CD14-positive monocyte (primary cell): ENCODE measurements around the gene SPDL1. TPM values are rescaled to one million over a fixed set of nuclear protein-coding genes. Genes with fewer than 3 reads are reported as not detected.
"Not testable (repeated sequence)": the region's sequence is repeated elsewhere in the genome, so short reads cannot be mapped to it uniquely, and the experiment has no call there.

Experiments used
- DNase-seq, 3 donors: peaks; one replicate each; pipeline ENCODE4 v3.0.0-alpha.2; 2011 to 2022
- H2AFZ ChIP-seq: 2 replicates; pipeline ENCODE4 v1.6.0; 2012; ENCODE audit warnings: mild to moderate bottlenecking, low read depth, low read length, inconsistent platforms; ENCODE audit not compliant: insufficient read depth, poor library complexity, severe bottlenecking
- H3K27ac ChIP-seq, 2 donors: 1 replicate in 1 of 2; 2 replicates in 1 of 2; pipeline ENCODE4 v1.5.1; 2012 to 2013; ENCODE audit warnings: low read length in 2 of 2, control low read depth in 1 of 2, inconsistent platforms in 1 of 2, low read depth in 1 of 2, mild to moderate bottlenecking in 1 of 2
- H3K27me3 ChIP-seq, 2 donors: one replicate each; pipeline versions ENCODE4 v1.6.0 to v1.6.1; 2011 to 2013; ENCODE audit warnings: low read length in 2 of 2; ENCODE audit not compliant: control insufficient read depth in 2 of 2, insufficient read depth in 2 of 2
- H3K36me3 ChIP-seq, 2 donors: replicated peaks in 1 of 2; 1 replicate in 1 of 2; 2 replicates in 1 of 2; pipeline versions ENCODE4 v1.5.1 to v1.6.1; 2012 to 2013; ENCODE audit warnings: low read length in 2 of 2, control low read depth in 1 of 2, inconsistent platforms in 1 of 2, mild to moderate bottlenecking in 1 of 2; ENCODE audit not compliant: insufficient read depth in 2 of 2, control insufficient read depth in 1 of 2
- H3K4me1 ChIP-seq, 2 donors: 1 replicate in 1 of 2; 2 replicates in 1 of 2; pipeline versions ENCODE4 v1.5.1 to v1.6.1; 2012 to 2013; ENCODE audit warnings: low read length in 2 of 2, control low read depth in 1 of 2, inconsistent platforms in 1 of 2, mild to moderate bottlenecking in 1 of 2, moderate library complexity in 1 of 2; ENCODE audit not compliant: insufficient read depth in 2 of 2, control insufficient read depth in 1 of 2
- H3K4me2 ChIP-seq: replicated peaks from 2 replicates; pipeline ENCODE3; 2012; ENCODE audit warnings: low read length, moderate library complexity, mild to moderate bottlenecking; ENCODE audit not compliant: poor library complexity, severe bottlenecking; ENCODE audit errors: extremely low read depth
- H3K4me3 ChIP-seq, 3 experiments: fragments of 200-600 bp in 1 of 3; sonication (generic) in 1 of 3; replicated peaks in 1 of 3; 1 replicate in 2 of 3; 2 replicates in 1 of 3; pipeline ENCODE4 v1.5.1; 2011 to 2013; ENCODE audit warnings: low read length in 3 of 3, mild to moderate bottlenecking in 3 of 3, control low read depth in 2 of 3, low read depth in 2 of 3, inconsistent platforms in 1 of 3, moderate library complexity in 1 of 3
- H3K79me2 ChIP-seq: 2 replicates; pipeline ENCODE4 v1.6.0; 2012; ENCODE audit warnings: mild to moderate bottlenecking, control low read depth, inconsistent platforms, low read length, moderate library complexity; ENCODE audit not compliant: insufficient read depth
- H3K9ac ChIP-seq: 2 replicates; pipeline ENCODE4 v1.6.0; 2017; ENCODE audit warnings: low read length, mild to moderate bottlenecking; ENCODE audit not compliant: insufficient read depth, poor library complexity, severe bottlenecking
- H3K9me3 ChIP-seq, 2 donors: replicated peaks in 1 of 2; 1 replicate in 1 of 2; 2 replicates in 1 of 2; pipeline versions ENCODE4 v1.5.1 to v1.6.1; 2012 to 2013; ENCODE audit warnings: low read length in 2 of 2, control low read depth in 1 of 2; ENCODE audit not compliant: control insufficient read depth in 1 of 2, insufficient read depth in 1 of 2
- H4K20me1 ChIP-seq: 2 replicates; pipeline ENCODE4 v1.6.0; 2012; ENCODE audit warnings: mild to moderate bottlenecking, low read length, control low read depth, moderate library complexity; ENCODE audit not compliant: insufficient read depth
- H3K27ac Mint-ChIP-seq, 7 donors: one replicate each; pipeline ENCODE4 v1.8.0; 2020; ENCODE audit warnings: mild to moderate bottlenecking in 7 of 7, mixed read lengths in 7 of 7, moderate library complexity in 6 of 7, inconsistent platforms in 2 of 7
- H3K27me3 Mint-ChIP-seq, 3 donors: one replicate each; pipeline ENCODE4 v1.8.0; 2021 to 2022; ENCODE audit warnings: low read depth in 3 of 3, mild to moderate bottlenecking in 3 of 3, mixed read lengths in 3 of 3, moderate library complexity in 3 of 3, inconsistent platforms in 1 of 3
- H3K36me3 Mint-ChIP-seq, 2 donors: one replicate each; pipeline ENCODE4 v1.8.0; 2020; ENCODE audit warnings: mixed read lengths in 2 of 2, inconsistent platforms in 1 of 2, mild to moderate bottlenecking in 1 of 2
- H3K4me1 Mint-ChIP-seq: one replicate; pipeline ENCODE4 v1.8.0; 2020; ENCODE audit warnings: mild to moderate bottlenecking, mixed read lengths
- H3K4me3 Mint-ChIP-seq, 2 donors: one replicate each; pipeline ENCODE4 v1.8.0; 2020; ENCODE audit warnings: mild to moderate bottlenecking in 2 of 2, mixed read lengths in 2 of 2, moderate library complexity in 1 of 2
- H3K9me3 Mint-ChIP-seq, 7 donors: one replicate each; pipeline ENCODE4 v1.8.0; 2020 to 2022; ENCODE audit warnings: mixed read lengths in 7 of 7, mild to moderate bottlenecking in 6 of 7, moderate library complexity in 6 of 7, inconsistent platforms in 2 of 7
- WGBS: methylation state at CpG from one replicate; pipeline ENCODE4 v1.1.5; 2013; ENCODE audit warnings: missing lambda C conversion rate; ENCODE audit not compliant: insufficient coverage; 5-methylcytosine and 5-hydroxymethylcytosine counted together
- intact Hi-C, 2 donors: fragments of 100-400 bp; cut with micrococcal nuclease; formaldehyde crosslinking; loops; one replicate each; pipeline versions ENCODE4 v1.15.0 to v1.15.1; 2023
- polyA plus RNA-seq, 3 donors: library from polyadenylated mRNA; depleted of rRNA in 1 of 3; unstranded in 2 of 3; stranded (reverse) in 1 of 3; fragments of 300-500 nt in 2 of 3; fragments of >200 nt in 1 of 3; fragmentation: Illumina TruSeq in 2 of 3; gene quantifications; 1 replicate in 2 of 3; 2 replicates in 1 of 3; pipeline ENCODE4 v1.2.3, GENCODE V29; 2012 to 2021
- TF ChIP-seq, protein P1 (sequence below): fragments of 200-600 bp; IDR thresholded peaks from one replicate; pipeline ENCODE4 v1.8.0; 2022; ENCODE audit warnings: antibody characterized with exemption, mild to moderate bottlenecking

The SPDL1 gene
- polyA plus RNA-seq, 3 donors, result 1.4 to 1.6 (median 1.6) TPM

DNA sequence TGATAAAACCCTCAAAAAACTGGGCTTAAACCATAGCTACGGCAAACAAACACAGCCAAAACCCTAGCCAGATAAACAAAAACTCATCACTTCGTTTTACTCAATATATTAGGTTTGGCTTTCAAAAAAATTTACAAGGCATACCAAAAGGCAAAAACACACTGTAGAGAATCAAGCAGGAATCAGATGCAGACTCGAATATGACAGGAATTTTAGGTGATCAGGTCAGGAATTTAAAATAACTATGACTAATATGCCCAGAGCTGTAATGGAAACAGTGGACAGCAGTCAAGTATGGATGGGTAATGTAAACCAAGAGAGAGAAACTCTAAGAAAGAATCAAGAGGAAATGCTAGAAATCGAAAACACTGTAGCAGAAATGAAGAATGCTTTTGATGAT, 27.0 kb downstream of the SPDL1 start:
- H4K20me1 ChIP-seq, result no peaks in the 10 kb centered on the region
- H3K27me3 ChIP-seq, result no peaks in the 10 kb centered on the region
- intact Hi-C loops, result no loop called here
- Mint-ChIP-seq H3K27me3 (peaks cover 4 to 7% (median 6%) of the 10 kb centered on the region in 3 donors), H3K4me3 (no peak overlapping the region), H3K27ac (no peak overlapping the region), H3K4me1 (no peaks in the 10 kb centered on the region), H3K36me3 (peaks cover 5 to 6% of the 10 kb centered on the region in 2 donors), H3K9me3 (peaks cover 0 to 17% (median 8%) of the 10 kb centered on the region in 7 donors)
- H3K27ac ChIP-seq, result no peak overlapping the region
- H3K9me3 ChIP-seq, result no peaks in the 10 kb centered on the region
- no peak overlapping the region for H3K4me2 ChIP-seq
- no peak overlapping the region for H3K4me3 ChIP-seq
- H3K9ac ChIP-seq, result no peak overlapping the region
- TF ChIP-seq, protein P1, sequence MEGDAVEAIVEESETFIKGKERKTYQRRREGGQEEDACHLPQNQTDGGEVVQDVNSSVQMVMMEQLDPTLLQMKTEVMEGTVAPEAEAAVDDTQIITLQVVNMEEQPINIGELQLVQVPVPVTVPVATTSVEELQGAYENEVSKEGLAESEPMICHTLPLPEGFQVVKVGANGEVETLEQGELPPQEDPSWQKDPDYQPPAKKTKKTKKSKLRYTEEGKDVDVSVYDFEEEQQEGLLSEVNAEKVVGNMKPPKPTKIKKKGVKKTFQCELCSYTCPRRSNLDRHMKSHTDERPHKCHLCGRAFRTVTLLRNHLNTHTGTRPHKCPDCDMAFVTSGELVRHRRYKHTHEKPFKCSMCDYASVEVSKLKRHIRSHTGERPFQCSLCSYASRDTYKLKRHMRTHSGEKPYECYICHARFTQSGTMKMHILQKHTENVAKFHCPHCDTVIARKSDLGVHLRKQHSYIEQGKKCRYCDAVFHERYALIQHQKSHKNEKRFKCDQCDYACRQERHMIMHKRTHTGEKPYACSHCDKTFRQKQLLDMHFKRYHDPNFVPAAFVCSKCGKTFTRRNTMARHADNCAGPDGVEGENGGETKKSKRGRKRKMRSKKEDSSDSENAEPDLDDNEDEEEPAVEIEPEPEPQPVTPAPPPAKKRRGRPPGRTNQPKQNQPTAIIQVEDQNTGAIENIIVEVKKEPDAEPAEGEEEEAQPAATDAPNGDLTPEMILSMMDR, result no peak
- no peaks in the 10 kb centered on the region for H3K4me1 ChIP-seq
- no peak overlapping the region for H2AFZ ChIP-seq
- no peak for DNase-seq
- WGBS, result no CpG with 5 or more reads among the region's 4 CpGs
- no peaks in the 10 kb centered on the region for H3K79me2 ChIP-seq
- H3K36me3 ChIP-seq, result peaks cover 0 to 5% of the 10 kb centered on the region in 2 donors

DNA sequence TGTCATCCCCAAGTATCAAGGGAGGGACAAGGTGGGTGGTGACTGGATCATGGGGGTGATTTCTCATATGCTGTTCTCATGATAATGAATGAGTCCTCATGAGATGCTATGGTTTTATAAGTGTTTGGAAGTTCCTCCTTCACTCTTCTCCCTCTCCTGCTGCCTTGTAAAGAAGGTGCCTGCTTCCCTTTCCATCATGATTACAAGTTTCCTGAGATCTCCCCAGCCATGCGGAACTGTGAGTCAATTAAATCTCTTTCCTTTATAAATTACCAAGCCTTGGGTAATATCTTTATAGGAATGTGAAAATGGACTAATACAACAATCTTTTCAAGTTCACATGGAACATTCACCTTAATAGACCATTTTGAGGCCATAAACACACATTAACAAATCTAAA, 32.0 kb downstream of the SPDL1 start:
- Mint-ChIP-seq H3K27me3 (peaks cover 4 to 5% (median 4%) of the 10 kb centered on the region in 3 donors), H3K4me1 (no peaks in the 10 kb centered on the region), H3K27ac (no peak overlapping the region), H3K4me3 (no peak overlapping the region), H3K36me3 (no peaks in the 10 kb centered on the region), H3K9me3 (peaks cover 8 to 23% (median 13%) of the 10 kb centered on the region in 7 donors)
- Histone ChIP-seq H4K20me1 (no peaks in the 10 kb centered on the region), H3K36me3 (no peaks in the 10 kb centered on the region), H2AFZ (no peak overlapping the region), H3K27ac (no peak overlapping the region), H3K4me2 (no peak overlapping the region), H3K4me1 (no peaks in the 10 kb centered on the region), H3K4me3 (no peak overlapping the region), H3K27me3 (no peaks in the 10 kb centered on the region), H3K9me3 (no peaks in the 10 kb centered on the region), H3K79me2 (no peaks in the 10 kb centered on the region), H3K9ac (no peak overlapping the region)
- no CpG with 5 or more reads among the region's 1 CpG for WGBS
- TF ChIP-seq, protein P1, result no peak
- no peak for DNase-seq
- intact Hi-C loops, result no loop called here

DNA sequence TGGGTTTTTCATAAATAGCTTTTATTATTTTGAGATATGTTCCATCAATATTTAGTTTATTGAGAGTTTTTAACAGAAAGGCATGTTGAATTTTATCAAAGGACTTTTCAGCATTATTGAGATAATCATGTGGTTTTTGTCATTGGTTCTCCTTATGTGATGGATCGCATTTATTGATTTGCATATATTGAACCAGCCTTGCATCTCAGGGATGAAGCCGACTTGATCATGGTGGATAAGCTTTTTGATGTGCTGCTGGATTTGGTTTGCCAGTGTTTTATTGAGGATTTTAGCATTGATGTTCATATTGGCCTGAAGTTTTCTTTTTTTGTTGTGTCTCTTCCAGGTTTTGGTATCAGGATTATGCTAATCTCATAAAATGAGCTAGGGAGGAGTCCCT, 40.7 kb downstream of the SPDL1 start:
- H3K9me3 Mint-ChIP-seq, result peaks cover 4 to 16% (median 14%) of the 10 kb centered on the region in 7 donors
- H3K36me3 ChIP-seq, H3K4me3 ChIP-seq, H3K9ac ChIP-seq, H3K27ac Mint-ChIP-seq, H3K27me3 ChIP-seq, intact Hi-C loops, H3K4me1 Mint-ChIP-seq, H3K4me3 Mint-ChIP-seq, H3K4me2 ChIP-seq, H3K4me1 ChIP-seq, H4K20me1 ChIP-seq, H3K79me2 ChIP-seq, H3K27me3 Mint-ChIP-seq, H3K36me3 Mint-ChIP-seq, H3K27ac ChIP-seq, H2AFZ ChIP-seq, DNase-seq, H3K9me3 ChIP-seq: not testable (repeated sequence)
- 80% methylated on average over 1 of the region's 2 CpGs for WGBS
